Heart right ventricle (tissue), 16 donors: Measurements from ENCODE around the gene LRRC3. TPM values are rescaled to one million over a fixed set of nuclear protein-coding genes. Genes with fewer than 3 reads are reported as not detected.

ENCODE experiments used
- ATAC-seq, 8 donors: fragments of 200-7000 bp; cut with Tn5 transposase; one replicate each; pipeline ENCODE4 v1.9.1; 2020; ENCODE audit warnings: mild to moderate bottlenecking in 8 of 8, moderate library complexity in 8 of 8, moderate number of reproducible peaks in 1 of 8
- DNase-seq, 2 donors: peaks; one replicate each; pipeline ENCODE4 v3.0.0-alpha.2; 2020
- H3K27ac ChIP-seq, 10 donors: fragments of 200-600 bp; sonication (generic) in 2 of 10; one replicate each; pipeline versions ENCODE4 v1.5.0 to v1.8.0; 2020 to 2022; ENCODE audit warnings: mild to moderate bottlenecking in 3 of 10
- H3K27me3 ChIP-seq, 7 donors: fragments of 200-600 bp; one replicate each; pipeline ENCODE4 v1.8.0; 2021 to 2022; ENCODE audit warnings: mild to moderate bottlenecking in 2 of 7
- H3K36me3 ChIP-seq, 9 donors: fragments of 200-600 bp; sonication (generic) in 1 of 9; one replicate each; pipeline versions ENCODE4 v1.5.0 to v1.8.0; 2020 to 2022; ENCODE audit warnings: mild to moderate bottlenecking in 2 of 9
- H3K4me1 ChIP-seq, 9 donors: fragments of 200-600 bp; sonication (generic) in 1 of 9; one replicate each; pipeline versions ENCODE4 v1.5.0 to v1.8.0; 2020 to 2022; ENCODE audit warnings: mild to moderate bottlenecking in 4 of 9
- H3K4me3 ChIP-seq, 10 donors: fragments of 200-600 bp; sonication (generic) in 2 of 10; one replicate each; pipeline versions ENCODE4 v1.5.0 to v1.8.0; 2020 to 2022; ENCODE audit warnings: mild to moderate bottlenecking in 7 of 10, moderate library complexity in 2 of 10
- H3K9me3 ChIP-seq, 11 donors: fragments of 200-600 bp in 10 of 11; sonication (generic) in 2 of 11; one replicate each; pipeline versions ENCODE4 v1.5.0 to v1.8.0; 2013 to 2022; ENCODE audit warnings: mild to moderate bottlenecking in 2 of 11, control low read depth in 1 of 11, moderate library complexity in 1 of 11
- CTCF ChIP-seq, 9 donors: fragments of 200-600 bp; sonication (generic) in 2 of 9; IDR thresholded peaks; one replicate each; pipeline versions ENCODE4 v1.5.0 to v1.8.0; 2021 to 2022; ENCODE audit warnings: antibody characterized with exemption in 9 of 9, mild to moderate bottlenecking in 5 of 9, moderate library complexity in 1 of 9
- WGBS, 2 donors: extraction: QIAGEN DNeasy Blood & Tissue Kit; methylation state at CpG; one replicate each; pipeline ENCODE4 v1.1.7; 2013; ENCODE audit warnings: inconsistent platforms in 1 of 2; 5-methylcytosine and 5-hydroxymethylcytosine counted together
- intact Hi-C, 10 donors: fragments of 100-400 bp; cut with DNase I; formaldehyde crosslinking; loops; one replicate each; pipeline versions ENCODE4 v1.11.1 to v1.14.2; 2022
- polyA plus RNA-seq, 2 donors: library from polyadenylated mRNA; stranded (reverse); fragments of 200-250 nt; gene quantifications; one replicate each; pipeline ENCODE4 v1.2.3, GENCODE V29; 2013
- total RNA-seq, 10 donors: library from RNA; stranded (reverse); fragmentation: NEBNext Ultra II Directional in 3 of 10; extraction: Animal tissue kit (Norgen Biotek cat#: 25700) in 3 of 10; gene quantifications; one replicate each; pipeline versions ENCODE4 v1.2.1 to v1.2.4, GENCODE V29; 2021 to 2023
- donor health status: Arrhythmogenic right ventricular cardiomyopathy.
- donor health status: ischemic (EF 13 %, LVEDD 7.1; RV severe dilation, severe dysfunction).
- donor health status: healthy with polysubstance abuse.
- donor health status: DM: no; HTN: yes; CAD: no.
- donor health status: DM: no; HTN: no; CAD: no.
- donor health status: ischemic (EF 25% LVEDD 6.9; RV normal size, moderate dysfunction).
- donor health status: ischemic (EF 25% LVEDD 5.7; RV mildly dilated, moderate dysfunction).
- donor health status: healthy.
- donor health status: DM: yes; HTN: yes; CAD: no.
- donor health status: Ischemic cardiomyopathy.
- donor health status: ischemic (EF 35%, LVEDD 5.7; RV mildly dilated, moderate dysfunction).
- donor health status: nonischemic (EF 11% LVEDD 7.7; RV severe dilation, severe dysfunction).
- donor health status: DM: yes; HTN: yes; CAD: no.
- donor health status: PGD.
- donor health status: ischemic (EF 29% LVEDD 5.4; RV normal size, mild dysfunction).
- donor health status: nonischemic (EF 23%, LVEDD 6.1; RV moderate dilation, normal function).

The LRRC3 gene
- total and polyA plus RNA-seq, 12 donors, result 1.2 to 3.2 (median 2.0) TPM

DNA sequence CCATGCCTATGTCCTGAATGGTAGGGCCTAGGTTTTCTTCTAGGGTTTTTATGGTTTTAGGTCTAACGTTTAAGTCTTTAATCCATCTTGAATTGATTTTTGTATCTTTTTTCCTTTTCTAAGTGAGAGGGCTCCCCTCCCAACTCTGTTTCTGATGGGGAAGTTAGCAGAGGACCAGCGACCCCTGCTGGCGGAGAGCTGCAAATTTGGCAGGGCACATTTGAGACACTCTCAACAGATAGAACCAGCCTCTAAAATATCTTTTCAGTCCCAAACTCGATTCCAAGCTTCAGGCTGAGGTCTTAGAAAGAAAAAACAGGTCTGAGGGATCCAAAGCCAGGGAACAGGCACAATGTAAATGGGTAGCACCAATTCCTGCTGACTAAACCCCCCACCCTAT is 32.5 kb downstream of the LRRC3 start:
- no peak for DNase-seq
- intact Hi-C loops, result no loop called here
- Histone ChIP-seq H3K27me3 (peaks cover 0 to 21% (median 13%) of the 10 kb centered on the region in 7 donors), H3K4me1 (peaks cover 0 to 4% (median 0%) of the 10 kb centered on the region in 9 donors), H3K36me3 (no peaks in the 10 kb centered on the region), H3K27ac (no peak overlapping the region), H3K4me3 (no peak overlapping the region), H3K9me3 (peaks cover 0 to 17% (median 8%) of the 10 kb centered on the region in 11 donors)
- TF ChIP-seq CTCF (IDR thresholded peaks at IDR 0.05), result peak in 7 of 9 donors; percentile 16 to 55 (median 32)
- WGBS, 2 donors, result 26 to 39% methylated on average over 4 of the region's 4 CpGs
- no peak for ATAC-seq

- no peak for DNase-seq
- Histone ChIP-seq H3K4me1 (peaks cover 0 to 5% (median 0%) of the 10 kb centered on the region in 9 donors), H3K27me3 (peaks cover 0 to 25% (median 8%) of the 10 kb centered on the region in 7 donors), H3K4me3 (no peak overlapping the region), H3K27ac (no peak overlapping the region), H3K9me3 (peaks cover 0 to 30% (median 14%) of the 10 kb centered on the region in 11 donors), H3K36me3 (no peaks in the 10 kb centered on the region)
- no peak for TF ChIP-seq CTCF (IDR thresholded peaks at IDR 0.05)
- intact Hi-C loops, result loop anchor here in 2 of 10 donors (10.0 kb wide), 2 partner anchors 55 to 65 kb away; partner anchors contain the start of genes KRTAP10-2 (in 1 of the 2) and KRTAP10-3 (in 1 of the 2)
- ATAC-seq, result no peak
- 34 to 47% methylated on average over 7 of the region's 7 CpGs for WGBS, 2 donors
These were observed 34.7 kb downstream of the LRRC3 start for GRCh38 chr21:44489962-44490361.

DNA sequence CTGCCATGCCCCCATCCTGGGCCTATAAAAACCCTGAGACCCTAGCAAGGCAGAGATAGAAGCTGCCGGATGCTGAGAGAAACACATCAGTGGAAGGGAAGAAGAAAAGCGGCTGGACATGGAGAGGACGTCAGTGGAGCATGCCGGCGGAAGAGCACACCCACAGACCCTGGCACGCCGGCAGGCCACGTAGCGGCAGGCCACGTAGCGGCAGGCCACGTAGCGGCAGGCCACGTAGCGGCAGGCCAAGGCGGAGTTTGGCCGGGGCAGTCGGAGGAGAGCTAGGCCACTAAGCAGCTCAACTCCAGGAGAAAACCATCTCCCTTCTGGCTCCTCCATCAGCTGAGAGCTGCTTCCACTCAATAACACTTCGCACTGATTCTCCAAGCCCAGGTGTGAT is 35.1 kb downstream of the LRRC3 start:
- TF ChIP-seq CTCF (IDR thresholded peaks at IDR 0.05), result no peak
- Histone ChIP-seq H3K4me1 (peaks cover 0 to 9% (median 4%) of the 10 kb centered on the region in 9 donors), H3K27ac (no peak overlapping the region), H3K4me3 (no peak overlapping the region), H3K36me3 (no peaks in the 10 kb centered on the region), H3K9me3 (peaks cover 0 to 30% (median 14%) of the 10 kb centered on the region in 11 donors), H3K27me3 (peaks cover 0 to 29% (median 4%) of the 10 kb centered on the region in 7 donors)
- ATAC-seq, result no peak
- DNase-seq, result no peak
- WGBS, 2 donors, result 96% methylated on average over 19 of the region's 19 CpGs
- intact Hi-C loops, result loop anchor here in 2 of 10 donors (10.0 kb wide), 2 partner anchors 56 to 64 kb away; partner anchors contain the start of genes KRTAP10-2 (in 1 of the 2) and KRTAP10-3 (in 1 of the 2)

- no peak overlapping the region for H3K27ac ChIP-seq
- no peak for TF ChIP-seq CTCF (IDR thresholded peaks at IDR 0.05)
- H3K27me3 ChIP-seq, result peaks cover 0 to 32% (median 0%) of the 10 kb centered on the region in 7 donors
- no peak for ATAC-seq
- H3K9me3 ChIP-seq, result peaks cover 0 to 30% (median 14%) of the 10 kb centered on the region in 11 donors
- H3K36me3 ChIP-seq, result no peaks in the 10 kb centered on the region
- intact Hi-C loops, result loop anchor here in 2 of 10 donors (10.0 kb wide), 2 partner anchors 56 to 64 kb away; partner anchors contain the start of genes KRTAP10-2 (in 1 of the 2) and KRTAP10-3 (in 1 of the 2)
- no peak overlapping the region for H3K4me3 ChIP-seq
- 86 to 88% methylated on average over 9 of the region's 9 CpGs for WGBS, 2 donors
- DNase-seq, result no peak
- peaks cover 0 to 10% (median 4%) of the 10 kb centered on the region in 9 donors for H3K4me1 ChIP-seq
These were observed 35.5 kb downstream of the LRRC3 start for GRCh38 chr21:44490816-44491215.
